NK-92 treated with Interleukin-12 subunit alpha and Interleukin-12 subunit beta, amount 100 ng/mL, for 24 hours (cell line): ENCODE measurements around the gene TAS1R2.

ENCODE experiments used
- DNase-seq: peaks from one replicate; lab custom pipeline; 2025; lab: John Stamatoyannopoulos, UW

TAS1R2 gene

GRCh38 chr1:18820791-18821641, 38.4 kb downstream of the TAS1R2 start:
- DNase-seq, result no peak

- no peak for DNase-seq
Measured at GRCh38 chr1:18819986-18820790, 39.3 kb downstream of the TAS1R2 start.

- no peak for DNase-seq
Measured at GRCh38 chr1:18819203-18819602, 40.3 kb downstream of the TAS1R2 start.

GRCh38 chr1:18817795-18818435, 41.5 kb downstream of the TAS1R2 start:
- DNase-seq, result no peak

GRCh38 chr1:18817316-18817715, 42.1 kb downstream of the TAS1R2 start:
- no peak for DNase-seq

DNA sequence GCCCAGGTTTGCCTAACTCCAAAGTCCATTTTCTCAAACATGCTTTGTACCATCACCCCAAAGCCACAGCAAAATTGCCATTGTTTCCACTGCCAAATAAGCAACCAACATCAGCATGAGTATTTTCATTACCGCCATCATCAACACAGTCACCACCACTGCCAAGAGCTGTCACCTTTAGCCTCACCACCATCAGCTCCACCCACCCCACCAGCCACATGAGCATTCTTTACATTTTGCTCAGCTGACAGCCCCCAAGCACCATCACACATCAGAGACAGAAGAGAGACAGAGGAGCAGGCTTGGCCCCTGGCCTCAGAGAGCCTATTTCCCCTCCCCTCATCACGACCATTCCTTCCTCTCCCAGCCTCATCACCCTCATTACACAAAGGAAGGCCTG, 42.7 kb downstream of the TAS1R2 start:
- peak; percentile 27 for DNase-seq

- DNase-seq, result no peak
Measured at GRCh38 chr1:18814874-18815531, 44.5 kb downstream of the TAS1R2 start.

DNA sequence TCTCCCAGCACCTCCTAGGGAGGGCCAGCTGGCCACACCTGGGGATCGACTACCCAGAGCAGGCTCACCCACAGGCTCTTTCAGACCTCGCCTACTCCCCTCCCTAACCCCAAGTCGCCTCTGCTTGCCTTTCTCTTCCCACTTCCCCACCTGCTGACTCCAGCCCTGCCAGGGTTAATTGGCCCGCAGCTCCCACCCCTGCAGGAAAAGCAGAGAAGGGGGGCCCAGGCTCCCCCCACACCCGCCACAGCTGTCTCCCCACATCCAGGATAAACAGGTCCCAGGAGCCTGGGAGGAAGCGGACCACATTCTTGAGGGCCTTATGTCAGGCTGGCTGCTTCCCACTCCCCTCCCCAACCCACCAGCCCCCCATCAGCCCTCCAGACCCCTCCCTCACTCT, 45.0 kb downstream of the TAS1R2 start:
- no peak for DNase-seq

DNA sequence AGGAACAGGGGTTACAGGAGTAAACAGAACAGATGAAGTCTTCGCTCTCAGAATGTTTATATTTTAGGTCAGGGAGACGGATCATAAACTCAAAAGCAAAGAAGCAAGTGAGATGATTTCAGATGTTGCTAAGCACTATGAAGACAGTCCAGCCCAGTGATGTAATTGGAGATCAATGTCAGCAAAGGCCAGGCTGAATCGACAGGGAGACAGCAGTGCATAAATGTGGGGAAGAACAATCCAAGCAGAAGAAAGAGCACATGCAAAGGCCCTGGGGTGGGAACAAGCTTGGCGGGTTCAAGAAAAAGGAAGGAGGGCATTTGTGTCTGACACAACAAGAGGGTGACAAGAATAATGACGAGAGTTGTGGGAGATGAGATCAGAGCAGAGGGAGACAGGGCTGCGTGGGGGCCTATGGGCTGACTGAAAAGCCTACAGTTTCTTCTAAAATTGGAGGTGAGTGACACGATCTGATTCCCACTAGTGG, 47.0 kb downstream of the TAS1R2 start:
- no peak for DNase-seq

DNA sequence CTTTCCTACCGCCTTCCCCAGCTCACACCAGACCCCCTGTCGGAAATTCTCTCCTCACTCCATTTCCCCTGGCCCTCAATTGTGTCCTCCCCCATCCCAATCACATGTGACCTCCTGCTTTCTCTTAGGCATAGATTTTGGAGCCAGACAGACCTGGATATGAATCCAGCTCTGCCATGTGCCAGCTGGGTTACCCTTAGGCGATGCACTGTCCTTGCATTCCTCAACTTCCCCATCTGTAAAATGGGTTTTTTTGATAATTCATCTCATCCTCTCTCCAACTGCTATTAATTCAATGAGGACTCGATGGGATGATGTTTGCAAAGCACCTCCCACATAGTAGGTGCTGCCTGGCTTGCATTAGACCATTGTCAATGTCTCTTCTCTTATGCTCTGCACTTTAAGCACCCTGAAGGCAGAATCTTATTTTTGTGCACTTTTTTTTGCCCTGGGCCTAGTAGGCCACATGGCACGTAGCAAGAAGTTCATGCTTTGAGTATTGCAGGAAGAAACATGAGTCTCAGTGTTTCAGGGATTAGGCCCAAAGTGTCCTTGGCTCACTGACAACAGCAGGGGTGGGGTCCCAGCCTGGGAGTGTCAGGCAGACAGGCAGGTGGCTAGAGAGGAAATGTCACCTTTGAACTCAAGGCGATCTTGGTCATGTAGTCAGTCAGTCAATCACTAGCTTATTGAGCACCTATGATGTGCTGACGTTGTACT, 47.6 kb downstream of the TAS1R2 start:
- DNase-seq, result no peak

DNA sequence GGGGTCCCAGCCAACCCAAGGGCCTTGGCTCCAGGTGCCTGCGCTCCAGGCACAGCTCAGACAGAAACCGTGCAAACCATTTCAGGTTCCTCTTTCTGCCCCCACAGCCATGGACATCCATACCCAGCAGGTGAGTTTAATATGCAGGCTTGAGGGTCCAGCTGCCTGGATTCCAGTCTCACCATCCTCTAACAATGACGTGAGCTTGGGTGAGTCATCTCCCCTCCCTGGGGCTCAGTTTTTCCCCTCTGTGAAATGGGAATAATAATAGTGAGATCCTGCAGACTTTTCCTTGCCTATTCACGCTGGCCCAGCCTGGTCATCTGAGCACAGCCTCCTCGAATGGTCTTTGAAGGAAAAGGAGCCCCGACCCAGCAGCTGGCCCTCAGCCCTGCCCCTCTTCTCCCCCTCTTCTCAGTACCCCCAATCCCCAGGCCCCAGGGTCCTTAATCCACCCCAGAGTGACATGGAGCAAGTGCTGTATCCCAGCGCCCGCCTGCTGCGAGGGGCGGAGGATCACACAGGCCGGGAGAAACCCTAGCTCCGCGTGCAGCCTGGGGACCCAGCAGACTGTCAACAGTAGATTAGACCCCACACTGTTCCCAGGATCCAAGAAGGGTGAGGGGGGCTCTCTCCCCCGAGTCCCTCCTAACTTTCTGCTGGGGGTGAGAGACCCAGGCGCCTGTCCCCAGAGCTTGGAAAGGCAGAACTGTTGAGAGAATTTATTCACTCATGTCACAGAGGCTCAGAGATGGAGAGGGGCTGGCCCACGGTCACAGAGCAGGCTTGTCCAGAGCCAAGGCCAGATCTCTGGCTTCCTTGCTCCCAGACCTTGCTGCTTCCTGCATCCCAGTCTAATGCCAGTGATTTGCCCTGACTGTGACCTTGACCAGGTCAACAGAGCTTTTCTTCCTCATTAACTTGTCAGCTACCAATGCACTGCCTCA, 49.2 kb downstream of the TAS1R2 start:
- DNase-seq, result no peak

DNA sequence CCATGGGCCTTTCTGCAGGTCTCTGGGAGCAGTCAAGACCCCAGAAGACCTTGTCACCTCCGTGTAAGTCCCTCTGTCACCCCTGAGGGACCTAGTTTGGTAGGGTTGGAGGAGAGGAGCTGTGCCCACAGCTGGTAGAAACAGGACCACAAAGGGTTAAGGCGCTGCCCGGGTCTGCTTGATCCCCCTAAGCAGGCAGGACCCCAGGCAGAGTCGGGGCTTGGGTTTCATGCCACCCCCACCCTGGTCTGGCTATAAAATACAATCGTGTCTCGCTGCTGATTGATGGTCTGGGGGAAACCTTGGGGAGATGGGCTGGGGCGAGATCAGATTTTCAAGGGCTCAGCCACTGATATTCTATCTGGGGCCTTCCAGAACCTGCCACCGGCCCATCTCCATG, 50.9 kb downstream of the TAS1R2 start:
- no peak for DNase-seq

DNA sequence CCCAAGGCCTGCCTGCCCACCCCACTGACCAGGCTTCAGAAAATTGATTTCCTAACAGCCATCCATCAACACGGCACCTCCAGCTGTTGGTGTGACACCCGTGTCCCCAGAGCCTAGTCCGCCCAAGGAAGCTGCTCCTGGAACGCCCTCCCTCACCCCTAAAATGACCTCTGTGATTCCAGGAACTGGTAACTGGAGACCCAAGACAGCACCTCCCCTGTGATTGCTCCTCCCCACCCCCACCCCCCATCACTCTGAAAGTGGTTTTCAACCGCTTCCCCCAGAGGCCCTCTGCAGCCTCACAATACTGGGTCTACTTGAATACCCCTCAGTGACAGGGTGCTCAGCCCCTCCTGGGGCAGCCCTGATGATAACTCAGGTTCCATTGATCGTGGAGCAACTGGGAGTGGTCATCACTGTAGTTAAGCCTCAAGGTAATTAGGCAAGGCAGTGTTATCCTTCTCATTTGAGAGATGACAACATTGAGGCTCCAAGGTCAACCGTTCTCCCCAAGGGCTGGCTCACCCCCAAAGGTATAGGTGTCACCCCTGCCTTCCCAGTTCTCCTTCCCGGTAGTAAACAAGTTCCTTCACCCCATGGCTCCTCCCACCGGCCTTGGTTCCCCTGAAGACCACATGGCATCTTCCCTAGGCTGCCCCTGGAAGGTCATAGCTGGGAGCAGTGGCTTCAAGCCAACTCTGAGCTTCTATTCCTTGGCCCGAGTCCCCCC, 52.0 kb downstream of the TAS1R2 start:
- DNase-seq, result no peak

- no peak for DNase-seq
Measured at GRCh38 chr1:18805925-18806849, 53.3 kb downstream of the TAS1R2 start.

GRCh38 chr1:18805150-18805879, 54.1 kb downstream of the TAS1R2 start:
- DNase-seq, result no peak

DNA sequence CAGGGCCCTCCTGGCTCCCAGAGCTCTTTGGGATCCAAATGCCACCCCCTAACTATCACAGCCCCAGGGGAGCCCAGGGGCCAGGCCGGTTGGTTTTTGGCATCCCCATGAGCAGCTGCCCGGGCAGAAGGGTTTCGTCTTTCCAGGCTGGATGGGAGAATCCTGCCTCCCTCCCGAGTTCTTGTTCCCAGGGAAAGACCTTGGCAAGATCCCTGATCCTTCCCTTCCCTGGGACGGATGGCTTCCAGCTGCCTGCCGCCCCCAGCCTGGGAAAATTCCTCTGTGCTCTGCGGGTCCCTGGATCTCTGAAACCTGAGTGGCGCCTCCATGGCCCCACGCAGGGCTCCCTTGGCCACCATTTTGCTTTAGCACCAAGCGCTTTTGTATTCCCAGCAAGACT, 55.6 kb downstream of the TAS1R2 start:
- no peak for DNase-seq

GRCh38 chr1:18803151-18803791, 56.2 kb downstream of the TAS1R2 start:
- no peak for DNase-seq
